Vagina (tissue), 2 donors: Measurements from ENCODE around the gene NPIPB13. TPM values are rescaled to one million over a fixed set of nuclear protein-coding genes. Genes with fewer than 3 reads are reported as not detected.
"Not testable (repeated sequence)": the region's sequence is repeated elsewhere in the genome, so short reads cannot be mapped to it uniquely, and the experiment has no call there.

ENCODE experiments used
- DNase-seq, 2 donors: peaks; one replicate each; pipeline ENCODE4 v3.0.0-alpha.2; 2017; ENCODE audit errors: extremely low spot score in 2 of 2
- H3K27ac ChIP-seq: fragments of 200-600 bp; sonication (generic); one replicate; pipeline ENCODE4 v1.5.1; 2019
- H3K27me3 ChIP-seq: fragments of 200-600 bp; sonication (generic); one replicate; pipeline ENCODE4 v1.5.1; 2019
- H3K36me3 ChIP-seq, 2 donors: fragments of 200-600 bp; sonication (generic); one replicate each; pipeline ENCODE4 v1.5.1; 2017 to 2019
- H3K4me1 ChIP-seq: fragments of 200-600 bp; sonication (generic); one replicate; pipeline ENCODE4 v1.5.1; 2019
- H3K4me3 ChIP-seq, 2 donors: fragments of 200-600 bp; sonication (generic); 1 replicate in 1 of 2; 2 replicates in 1 of 2; pipeline ENCODE4 v1.5.1; 2016 to 2019
- H3K9me3 ChIP-seq: fragments of 200-600 bp; sonication (generic); one replicate; pipeline ENCODE4 v1.5.1; 2019
- intact Hi-C: fragments of 100-400 bp; cut with DNase I; formaldehyde crosslinking; loops from one replicate; pipeline ENCODE4 v1.15.1; 2023
- total RNA-seq: library from RNA; depleted of rRNA; stranded (reverse); fragments of >200 nt; gene quantifications from one replicate; pipeline ENCODE4 v1.2.3, GENCODE V29; 2016

Gene NPIPB13
- 0.25 TPM for total RNA-seq

- H3K27me3 ChIP-seq, DNase-seq, H3K36me3 ChIP-seq, H3K27ac ChIP-seq, H3K9me3 ChIP-seq, H3K4me3 ChIP-seq, H3K4me1 ChIP-seq, intact Hi-C loops: not testable (repeated sequence)
These were observed at the start of gene NPIPB13 for GRCh38 chr16:30248379-30248778. Gene NPIPB13, minus strand, starts transcription at chr16:30248479. Its CDS starts 2,906 bp downstream, at chr16:30245573.

- H3K9me3 ChIP-seq, intact Hi-C loops, H3K27me3 ChIP-seq: not testable (repeated sequence)
These were observed 34.1 kb upstream of the NPIPB13 start for GRCh38 chr16:30282357-30282756.

GRCh38 chr16:30278523-30278922, 30.2 kb upstream of the NPIPB13 start:
- H3K36me3 ChIP-seq, H3K27me3 ChIP-seq, H3K4me1 ChIP-seq, H3K4me3 ChIP-seq, intact Hi-C loops, H3K27ac ChIP-seq, DNase-seq, H3K9me3 ChIP-seq: not testable (repeated sequence)

More at GRCh38 chr16:30282357-30282756, 34.1 kb upstream of the NPIPB13 start:
- not testable (repeated sequence) for H3K36me3 ChIP-seq, H3K4me1 ChIP-seq, H3K27ac ChIP-seq, DNase-seq, H3K4me3 ChIP-seq

- H3K27ac ChIP-seq, H3K4me1 ChIP-seq, H3K9me3 ChIP-seq, intact Hi-C loops, H3K36me3 ChIP-seq, H3K27me3 ChIP-seq, H3K4me3 ChIP-seq, DNase-seq: not testable (repeated sequence)
These were observed 31.2 kb downstream of the NPIPB13 start for GRCh38 chr16:30217082-30217481.

DNA sequence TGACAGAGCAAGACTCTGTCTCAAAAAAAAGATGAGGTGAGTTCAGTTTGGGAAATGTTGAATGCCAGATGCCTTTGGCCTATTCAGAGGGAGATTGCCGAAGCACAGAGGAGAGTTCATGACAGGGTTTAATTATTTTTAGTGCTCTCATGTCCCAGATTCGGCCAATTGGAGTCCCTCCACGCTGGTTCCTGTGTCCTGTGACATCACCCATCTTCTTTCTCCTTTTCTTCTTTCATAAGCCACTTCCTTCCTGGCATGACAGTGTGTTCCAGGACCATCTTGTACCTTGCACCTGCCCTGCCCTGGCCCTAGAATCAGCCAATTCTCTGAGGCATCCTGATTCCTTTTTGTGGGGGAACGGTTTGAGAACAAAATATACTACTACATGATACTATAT, 36.9 kb downstream of the NPIPB13 start:
- H3K4me3 ChIP-seq, DNase-seq, H3K36me3 ChIP-seq, intact Hi-C loops, H3K27me3 ChIP-seq, H3K27ac ChIP-seq, H3K9me3 ChIP-seq, H3K4me1 ChIP-seq: not testable (repeated sequence)

- H3K27me3 ChIP-seq, H3K4me3 ChIP-seq, H3K9me3 ChIP-seq, H3K4me1 ChIP-seq, H3K36me3 ChIP-seq, intact Hi-C loops, DNase-seq, H3K27ac ChIP-seq: not testable (repeated sequence)
These were observed 39.2 kb downstream of the NPIPB13 start for GRCh38 chr16:30209032-30209431.

- DNase-seq, H3K27ac ChIP-seq, H3K36me3 ChIP-seq, intact Hi-C loops, H3K4me3 ChIP-seq, H3K9me3 ChIP-seq, H3K27me3 ChIP-seq, H3K4me1 ChIP-seq: not testable (repeated sequence)
These were observed 41.1 kb downstream of the NPIPB13 start for GRCh38 chr16:30207063-30207704.

DNA sequence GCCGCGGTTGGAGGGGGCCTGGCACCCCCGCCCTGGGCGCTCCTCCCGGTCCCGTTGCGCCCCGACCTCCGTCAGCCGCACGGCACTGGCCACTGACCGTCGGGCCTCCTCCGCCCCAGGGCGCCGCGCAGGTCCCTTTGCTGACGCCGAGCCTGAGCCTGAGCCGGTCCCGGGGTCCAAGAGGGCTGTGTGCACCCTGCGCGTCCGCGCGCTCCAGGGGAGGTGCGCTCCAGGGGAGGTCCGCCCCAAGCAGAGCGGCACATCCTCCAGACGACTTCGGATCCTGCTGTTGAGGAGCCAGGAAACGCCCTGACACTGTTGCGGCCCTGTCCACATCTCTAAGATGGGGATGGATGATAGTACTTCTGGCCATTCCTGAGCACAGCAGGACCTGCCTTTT, 42.0 kb downstream of the NPIPB13 start:
- H3K4me1 ChIP-seq, DNase-seq, H3K27ac ChIP-seq, H3K27me3 ChIP-seq, H3K36me3 ChIP-seq, H3K9me3 ChIP-seq, intact Hi-C loops: not testable (repeated sequence)
- H3K4me3 ChIP-seq, result peak overlapping the region; percentile 47 to 55

GRCh38 chr16:30205541-30206236, 42.6 kb downstream of the NPIPB13 start:
- intact Hi-C loops, H3K27ac ChIP-seq, H3K4me1 ChIP-seq, H3K36me3 ChIP-seq, H3K9me3 ChIP-seq, H3K27me3 ChIP-seq, DNase-seq: not testable (repeated sequence)
- H3K4me3 ChIP-seq, result peak overlapping the region; percentile 47 to 55

DNA sequence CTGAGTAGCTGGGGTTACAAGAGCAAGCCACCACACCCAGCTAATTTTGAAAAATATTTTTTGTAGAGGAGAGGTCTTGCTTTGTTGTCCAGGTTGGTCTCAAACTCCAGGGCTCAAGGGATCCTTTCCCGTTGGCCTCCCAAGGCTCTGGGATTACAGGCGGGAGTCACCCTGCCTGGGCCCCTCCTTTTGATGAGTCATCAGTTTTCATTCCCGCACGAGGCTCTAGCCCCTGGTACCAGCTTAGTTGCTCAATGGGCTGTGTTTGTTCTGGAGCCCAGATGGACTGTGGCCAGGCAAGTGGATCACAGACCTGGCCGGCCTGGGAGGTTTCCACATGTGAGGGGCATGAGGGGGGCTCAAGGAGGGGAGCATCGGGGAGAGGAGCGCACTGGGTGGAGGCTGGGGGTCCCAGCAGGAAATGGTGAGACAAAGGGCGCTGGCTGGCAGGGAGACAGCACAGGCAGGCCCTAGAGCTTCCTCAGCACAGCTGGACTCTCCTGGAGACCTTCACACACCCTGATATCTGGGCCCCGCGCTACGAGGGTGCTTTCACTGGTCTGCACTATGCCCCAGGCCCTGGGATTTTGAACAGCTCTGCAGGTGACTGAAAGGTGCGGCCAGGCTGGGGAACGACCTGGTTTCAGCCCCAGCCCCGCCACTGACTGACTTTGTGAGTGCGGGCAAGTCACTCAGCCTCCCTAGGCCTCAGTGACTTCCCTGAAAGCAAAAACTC, 48.5 kb downstream of the NPIPB13 start:
- H3K27ac ChIP-seq, H3K9me3 ChIP-seq, H3K27me3 ChIP-seq, H3K36me3 ChIP-seq, DNase-seq, H3K4me3 ChIP-seq, H3K4me1 ChIP-seq, intact Hi-C loops: not testable (repeated sequence)

GRCh38 chr16:30199049-30199448, 49.2 kb downstream of the NPIPB13 start, which contains the start of gene SULT1A3:
Gene SULT1A3, plus strand, starts transcription at chr16:30199255. Its CDS starts 1,474 bp downstream, at chr16:30200729.
- H3K4me3 ChIP-seq, intact Hi-C loops, H3K9me3 ChIP-seq, DNase-seq, H3K36me3 ChIP-seq, H3K27ac ChIP-seq, H3K27me3 ChIP-seq, H3K4me1 ChIP-seq: not testable (repeated sequence)
